ENCODE data around the gene CHRNA5.

GRCh38 chr15:78550194-78550593 lies 15.1 kb upstream of the CHRNA5 start:
- TF ChIP-seq CTCF (conservative IDR thresholded peaks at IDR 0.05 in 1 of 2, IDR thresholded peaks at IDR 0.05 in 1 of 2; ENCODE audit: extremely low read depth in 1 of 2, insufficient read depth in 1 of 2, low read depth in 1 of 2, low read length in 2 of 2) (no peak), EZH2 (IDR thresholded peaks at IDR 0.05; ENCODE audit: borderline replicate concordance, low read length) (no peak)
